ENCODE results near the gene PROKR2.

GRCh38 chr20:5327356-5327755, 10.6 kb upstream of the PROKR2 start:
- TF ChIP-seq CTCF (IDR thresholded peaks at IDR 0.05; ENCODE audit: insufficient read depth, low read length, poor library complexity, severe bottlenecking) (no peak), EZH2phosphoT487 (conservative IDR thresholded peaks at IDR 0.05; ENCODE audit: low read length) (no peak)
